Fibroblast of lung (primary cell): ENCODE results near the gene OPTN. TPM values are rescaled to one million over a fixed set of nuclear protein-coding genes. Genes with fewer than 3 reads are reported as not detected.

Experiments used
- DNase-seq, 2 donors: peaks; one replicate each; pipeline versions ENCODE4 v3.0.0 to v3.0.0-alpha.2; 2010; ENCODE audit warnings: low read depth in 2 of 2
- H2AFZ ChIP-seq: 2 replicates; pipeline ENCODE4 v1.5.1; 2012; ENCODE audit warnings: low read length, control low read depth, inconsistent platforms
- H3K27ac ChIP-seq: 2 replicates; pipeline ENCODE4 v1.5.1; 2011; ENCODE audit warnings: low read length, control low read depth; ENCODE audit not compliant: insufficient read depth
- H3K27me3 ChIP-seq: 2 replicates; pipeline ENCODE4 v1.5.1; 2011; ENCODE audit warnings: mild to moderate bottlenecking, low read length; ENCODE audit not compliant: control insufficient read depth, insufficient read depth
- H3K36me3 ChIP-seq: 2 replicates; pipeline ENCODE4 v1.5.1; 2011; ENCODE audit warnings: low read length; ENCODE audit not compliant: control insufficient read depth, insufficient read depth
- H3K4me1 ChIP-seq: 2 replicates; pipeline ENCODE4 v1.5.1; 2011; ENCODE audit warnings: low read length; ENCODE audit not compliant: control insufficient read depth, insufficient read depth; ENCODE audit errors: extremely low read depth
- H3K4me2 ChIP-seq: 2 replicates; pipeline ENCODE4 v1.5.1; 2011; ENCODE audit warnings: low read length, control low read depth; ENCODE audit not compliant: insufficient read depth; ENCODE audit errors: extremely low read depth
- H3K4me3 ChIP-seq, 4 experiments: fragments of 200-600 bp in 1 of 4; sonication (generic) in 1 of 4; replicated peaks in 1 of 4; 2 replicates each; pipeline ENCODE4 v1.5.1; 2011 to 2016; ENCODE audit warnings: low read length in 4 of 4, low read depth in 3 of 4, mild to moderate bottlenecking in 3 of 4, control low read depth in 2 of 4, inconsistent platforms in 1 of 4, mixed read lengths in 1 of 4; ENCODE audit not compliant: insufficient read depth in 1 of 4; ENCODE audit errors: control extremely low read depth in 1 of 4
- H3K79me2 ChIP-seq: 2 replicates; pipeline ENCODE4 v1.5.1; 2012; ENCODE audit warnings: mild to moderate bottlenecking, low read length, inconsistent platforms; ENCODE audit not compliant: control insufficient read depth, insufficient read depth
- H3K9ac ChIP-seq: 2 replicates; pipeline ENCODE4 v1.5.1; 2011; ENCODE audit warnings: mild to moderate bottlenecking, low read length, control low read depth; ENCODE audit not compliant: insufficient read depth
- H3K9me3 ChIP-seq: 2 replicates; pipeline ENCODE4 v1.5.1; 2012; ENCODE audit warnings: low read depth, low read length; ENCODE audit not compliant: control insufficient read depth, insufficient read depth
- H4K20me1 ChIP-seq: 2 replicates; pipeline ENCODE4 v1.5.1; 2011; ENCODE audit warnings: low read length; ENCODE audit not compliant: control insufficient read depth, insufficient read depth; ENCODE audit errors: extremely low read depth
- CTCF ChIP-seq, 2 donors: IDR thresholded peaks in 1 of 2; conservative IDR thresholded peaks in 1 of 2; 1 replicate in 1 of 2; 2 replicates in 1 of 2; pipeline ENCODE4 v1.5.1; 2011 to 2012; ENCODE audit warnings: low read length in 2 of 2, control low read depth in 1 of 2, inconsistent platforms in 1 of 2, low read depth in 1 of 2, mild to moderate bottlenecking in 1 of 2
- EZH2 ChIP-seq: IDR thresholded peaks from 2 replicates; pipeline ENCODE4 v1.5.1; 2012; ENCODE audit warnings: low read length, control low read depth, mild to moderate bottlenecking; ENCODE audit errors: missing control alignments
- polyA plus RNA-seq, 2 donors: library from polyadenylated mRNA; depleted of rRNA in 1 of 2; stranded (reverse) in 1 of 2; unstranded in 1 of 2; fragments of >200 nt; gene quantifications; 2 replicates each; pipeline ENCODE4 v1.2.1, GENCODE V29; 2011 to 2012; ENCODE audit warnings: missing spikeins in 1 of 2
- total RNA-seq: library from RNA; depleted of rRNA; stranded (reverse); fragments of >200 nt; gene quantifications from 2 replicates; pipeline ENCODE4 v1.2.1, GENCODE V29; 2014

OPTN gene
- total and polyA plus RNA-seq, 2 donors (not counting 1 experiment from before 2014, with no cell fraction given) = 139 to 156 TPM

GRCh38 chr10:13121500-13121854, 21.5 kb downstream of the OPTN start:
- Histone ChIP-seq H3K4me2 (no peak overlapping the region), H3K27ac (no peak overlapping the region), H3K9me3 (no peaks in the 10 kb centered on the region), H3K4me1 (no peaks in the 10 kb centered on the region), H3K9ac (no peak overlapping the region), H3K36me3 (peaks cover 14% of the 10 kb centered on the region), H3K27me3 (no peaks in the 10 kb centered on the region), H2AFZ (no peak overlapping the region), H3K79me2 (no peaks in the 10 kb centered on the region), H3K4me3 (no peak overlapping the region), H4K20me1 (no peaks in the 10 kb centered on the region)
- TF ChIP-seq EZH2 (no peak), CTCF (conservative IDR thresholded peaks at IDR 0.05 in 1 of 2, IDR thresholded peaks at IDR 0.05 in 1 of 2; ENCODE audit: low read depth in 1 of 2, low read length in 2 of 2) (no peak)
- no peak for DNase-seq

GRCh38 chr10:13136651-13137050, 36.7 kb downstream of the OPTN start:
- Histone ChIP-seq H4K20me1 (no peaks in the 10 kb centered on the region), H3K4me1 (no peaks in the 10 kb centered on the region), H2AFZ (no peak overlapping the region), H3K27ac (no peak overlapping the region), H3K79me2 (no peaks in the 10 kb centered on the region), H3K9me3 (no peaks in the 10 kb centered on the region), H3K4me3 (no peak overlapping the region), H3K9ac (no peak overlapping the region), H3K4me2 (no peak overlapping the region), H3K36me3 (peaks cover 17% of the 10 kb centered on the region), H3K27me3 (no peaks in the 10 kb centered on the region)
- no peak for DNase-seq
- TF ChIP-seq EZH2 (no peak), CTCF (conservative IDR thresholded peaks at IDR 0.05 in 1 of 2, IDR thresholded peaks at IDR 0.05 in 1 of 2; ENCODE audit: low read depth in 1 of 2, low read length in 2 of 2) (no peak)

GRCh38 chr10:13139150-13139549, 39.2 kb downstream of the OPTN start:
- Histone ChIP-seq H4K20me1 (no peaks in the 10 kb centered on the region), H3K27ac (no peak overlapping the region), H3K9me3 (no peaks in the 10 kb centered on the region), H3K79me2 (no peaks in the 10 kb centered on the region), H3K4me3 (no peak overlapping the region), H3K27me3 (no peaks in the 10 kb centered on the region), H3K4me2 (no peak overlapping the region), H3K4me1 (no peaks in the 10 kb centered on the region), H3K36me3 (peaks cover 11% of the 10 kb centered on the region), H2AFZ (no peak overlapping the region), H3K9ac (no peak overlapping the region)
- DNase-seq = no peak
- TF ChIP-seq CTCF (conservative IDR thresholded peaks at IDR 0.05 in 1 of 2, IDR thresholded peaks at IDR 0.05 in 1 of 2; ENCODE audit: low read depth in 1 of 2, low read length in 2 of 2) = no peak
- TF ChIP-seq EZH2 = no peak
